ENCODE results near the gene TMEM181.
"Not testable (repeated sequence)": the region's sequence is repeated elsewhere in the genome, so short reads cannot be mapped to it uniquely, and the experiment has no call there.

Gene TMEM181

GRCh38 chr6:158660333-158660754, 100.5 kb downstream of the TMEM181 start:
- peak; percentile 29 for DNase-seq (ENCODE audit: low read depth)

GRCh38 chr6:158661156-158661685, 101.3 kb downstream of the TMEM181 start:
- DNase-seq (ENCODE audit: low read depth) = no peak

GRCh38 chr6:158662607-158662953, 102.7 kb downstream of the TMEM181 start:
- no peak for DNase-seq (ENCODE audit: low read depth)

GRCh38 chr6:158662954-158663624, 103.2 kb downstream of the TMEM181 start:
- DNase-seq (ENCODE audit: low read depth) = peak; percentile 39

GRCh38 chr6:158663625-158664165, 103.8 kb downstream of the TMEM181 start:
- no peak for DNase-seq (ENCODE audit: low read depth)

- DNase-seq (ENCODE audit: low read depth) = no peak
These were observed 105.4 kb downstream of the TMEM181 start for GRCh38 chr6:158665332-158665731.

- DNase-seq (ENCODE audit: low read depth) = peak; percentile 97
These were observed 106.9 kb downstream of the TMEM181 start for GRCh38 chr6:158666628-158667359.

- no peak for DNase-seq (ENCODE audit: low read depth)
These were observed 107.6 kb downstream of the TMEM181 start for GRCh38 chr6:158667360-158667981.

GRCh38 chr6:158668707-158669103, 108.8 kb downstream of the TMEM181 start:
- DNase-seq (ENCODE audit: low read depth) = no peak

GRCh38 chr6:158669145-158670035, 109.5 kb downstream of the TMEM181 start:
- peak; percentile 59 for DNase-seq (ENCODE audit: low read depth)

- not testable (repeated sequence) for DNase-seq (ENCODE audit: low read depth)
These were observed 112.2 kb downstream of the TMEM181 start for GRCh38 chr6:158672119-158672518.

GRCh38 chr6:158672726-158673125, 112.8 kb downstream of the TMEM181 start:
- DNase-seq (ENCODE audit: low read depth) = no peak

- DNase-seq (ENCODE audit: low read depth) = no peak
These were observed 114.6 kb downstream of the TMEM181 start for GRCh38 chr6:158674342-158675131.

GRCh38 chr6:158677094-158677493, 117.2 kb downstream of the TMEM181 start:
- not testable (repeated sequence) for DNase-seq (ENCODE audit: low read depth)

- no peak for DNase-seq (ENCODE audit: low read depth)
These were observed 118.2 kb downstream of the TMEM181 start for GRCh38 chr6:158677906-158678578.

GRCh38 chr6:158680015-158680414, 120.1 kb downstream of the TMEM181 start:
- DNase-seq (ENCODE audit: low read depth) = no peak

GRCh38 chr6:158680481-158680880, 120.6 kb downstream of the TMEM181 start:
- DNase-seq (ENCODE audit: low read depth) = no peak

GRCh38 chr6:158684311-158684710, 124.4 kb downstream of the TMEM181 start:
- DNase-seq (ENCODE audit: low read depth) = no peak

- DNase-seq (ENCODE audit: low read depth) = peak; percentile 23
These were observed 124.9 kb downstream of the TMEM181 start for GRCh38 chr6:158684745-158685324.
